ENCODE data around the gene ASIC2.

The ASIC2 gene

GRCh38 chr17:33121272-33121671, 171.8 kb downstream of the ASIC2 start:
- FAIRE-seq = no peak
- no peak for DNase-seq (ENCODE audit: insufficient read length, low spot score)

DNA sequence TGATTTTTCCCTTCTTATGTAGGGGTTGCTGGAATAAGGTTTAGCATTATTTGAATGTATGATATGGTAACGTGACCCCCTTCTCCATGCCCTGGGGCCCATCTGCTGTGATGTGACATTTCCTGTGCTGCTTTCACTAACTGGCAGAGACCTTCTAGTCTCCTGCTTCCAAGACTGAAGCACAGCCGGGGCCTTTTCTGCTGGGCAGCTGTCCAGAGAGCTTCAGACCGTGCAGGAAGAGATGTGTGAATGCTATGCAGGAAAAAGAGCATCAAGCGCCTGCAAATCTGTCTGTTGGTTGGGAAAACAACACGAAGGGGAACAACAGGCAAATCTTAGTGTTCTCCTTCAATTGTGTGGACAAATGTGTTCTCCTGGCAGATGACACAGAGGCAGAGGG, 173.0 kb downstream of the ASIC2 start:
- no peak for DNase-seq (ENCODE audit: insufficient read length, low spot score)
- no peak for FAIRE-seq

GRCh38 chr17:33118391-33119075, 174.6 kb downstream of the ASIC2 start:
- DNase-seq (ENCODE audit: insufficient read length, low spot score) (no peak), FAIRE-seq (no peak)

DNA sequence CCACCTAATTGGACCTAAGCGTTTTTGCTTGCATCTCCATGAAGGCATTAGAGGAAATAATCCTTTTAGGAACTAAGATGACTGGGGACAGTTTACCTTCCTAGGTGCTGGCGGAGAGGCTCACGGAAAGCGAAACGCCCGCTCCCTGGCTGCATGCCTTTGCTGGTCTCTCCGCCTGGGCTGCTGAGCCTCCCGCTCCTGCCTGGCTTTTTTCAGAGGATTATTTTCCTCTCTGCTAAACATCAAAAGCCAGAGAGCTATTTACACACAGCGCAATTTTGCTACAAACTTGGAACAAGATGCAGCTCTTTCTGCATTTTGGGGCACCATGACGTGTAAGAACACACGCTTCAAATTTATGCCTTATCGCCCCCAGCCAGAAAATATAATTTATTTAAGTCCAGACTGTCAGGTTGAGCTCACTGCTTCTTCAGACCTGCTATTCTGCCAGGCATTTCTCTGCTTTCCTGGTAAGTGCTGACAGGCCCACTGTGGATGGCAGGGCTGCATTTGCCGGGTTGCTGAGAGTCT, 177.0 kb downstream of the ASIC2 start:
- no peak for FAIRE-seq

DNA sequence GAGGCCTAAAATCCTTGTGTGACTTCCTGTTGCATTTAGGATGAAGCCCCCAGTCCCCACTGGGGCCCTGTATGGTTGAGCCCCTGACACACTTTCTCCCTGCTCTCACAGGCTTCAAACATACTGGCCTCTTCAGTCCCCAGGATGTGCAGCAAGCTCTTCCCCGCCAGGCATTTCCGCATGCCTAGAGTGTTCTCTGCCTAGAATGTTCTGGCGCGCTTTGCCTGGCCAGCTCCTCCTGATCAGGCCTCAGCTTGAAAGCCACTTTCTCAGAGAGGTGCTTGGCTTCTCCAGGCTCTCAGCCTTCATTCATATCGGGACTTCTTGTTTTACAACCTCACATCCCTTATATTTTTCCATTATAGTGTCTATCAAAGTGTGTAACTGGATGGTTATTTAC, 177.7 kb downstream of the ASIC2 start:
- no peak for DNase-seq (ENCODE audit: insufficient read length, low spot score)
- FAIRE-seq = no peak

More for the DNA sequence above, 177.0 kb downstream of the ASIC2 start:
- DNase-seq (ENCODE audit: insufficient read length, low spot score) = no peak

DNA sequence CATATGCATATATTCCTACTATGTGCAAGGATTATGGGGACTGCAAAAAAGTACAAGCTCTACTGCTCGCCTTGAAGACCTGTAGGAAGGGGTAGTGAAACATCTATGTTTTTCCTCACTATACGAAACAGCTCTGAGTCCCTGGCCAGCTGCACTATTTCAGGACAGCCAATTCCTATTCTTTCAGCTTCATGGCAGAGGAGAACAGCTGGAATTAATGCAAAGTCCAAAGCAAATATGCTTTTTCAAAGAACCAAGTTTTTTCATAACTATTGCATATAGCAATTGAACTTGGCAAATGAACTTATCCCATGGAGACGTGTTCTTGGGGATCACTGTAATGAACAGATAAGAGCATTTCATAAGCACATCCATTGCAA, 179.1 kb downstream of the ASIC2 start:
- FAIRE-seq (no peak), DNase-seq (ENCODE audit: insufficient read length, low spot score) (no peak)

- DNase-seq (ENCODE audit: insufficient read length, low spot score) (no peak), FAIRE-seq (no peak)
These were observed 179.7 kb downstream of the ASIC2 start for GRCh38 chr17:33113276-33113990.

GRCh38 chr17:33112763-33113162, 180.3 kb downstream of the ASIC2 start:
- FAIRE-seq = no peak
- no peak for DNase-seq (ENCODE audit: insufficient read length, low spot score)

DNA sequence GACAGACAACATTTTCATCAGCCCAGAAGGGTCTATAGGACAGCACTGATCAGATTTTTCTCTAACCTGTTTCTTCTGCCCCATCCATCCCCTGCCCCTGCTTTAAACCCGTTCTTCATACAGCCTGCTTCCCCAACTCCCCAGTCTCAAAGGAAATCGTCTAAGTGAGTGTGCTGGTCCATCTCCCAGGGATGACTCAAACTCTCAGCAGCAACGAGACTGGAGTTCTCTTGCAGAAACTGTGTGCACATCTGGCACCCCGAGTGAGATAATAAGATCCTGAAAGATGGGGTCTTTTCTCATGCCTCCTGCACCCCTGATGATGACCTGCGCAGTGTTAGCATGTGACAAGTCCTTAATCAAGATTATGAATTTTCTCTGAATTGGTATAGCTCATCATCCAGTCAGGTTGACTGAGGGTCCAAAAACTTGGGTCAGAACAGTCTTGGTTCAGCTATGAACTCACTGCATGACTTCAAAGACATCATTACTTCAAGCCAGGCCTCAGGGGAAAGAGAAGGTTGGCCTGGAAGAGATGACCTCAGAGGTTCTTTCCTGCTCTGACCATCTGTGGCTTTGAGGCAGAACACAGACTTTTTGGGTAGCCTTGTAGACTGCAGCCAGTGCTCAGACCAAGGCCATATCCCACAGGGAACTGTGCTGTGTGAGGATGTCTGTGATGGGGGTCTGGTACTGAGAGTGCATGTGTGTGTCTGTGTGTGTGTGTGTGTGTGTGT, 183.6 kb downstream of the ASIC2 start:
- DNase-seq (ENCODE audit: insufficient read length, low spot score) (no peak), FAIRE-seq (no peak)

- FAIRE-seq = no peak
- no peak for DNase-seq (ENCODE audit: insufficient read length, low spot score)
These were observed 186.4 kb downstream of the ASIC2 start for GRCh38 chr17:33106525-33107165.

DNA sequence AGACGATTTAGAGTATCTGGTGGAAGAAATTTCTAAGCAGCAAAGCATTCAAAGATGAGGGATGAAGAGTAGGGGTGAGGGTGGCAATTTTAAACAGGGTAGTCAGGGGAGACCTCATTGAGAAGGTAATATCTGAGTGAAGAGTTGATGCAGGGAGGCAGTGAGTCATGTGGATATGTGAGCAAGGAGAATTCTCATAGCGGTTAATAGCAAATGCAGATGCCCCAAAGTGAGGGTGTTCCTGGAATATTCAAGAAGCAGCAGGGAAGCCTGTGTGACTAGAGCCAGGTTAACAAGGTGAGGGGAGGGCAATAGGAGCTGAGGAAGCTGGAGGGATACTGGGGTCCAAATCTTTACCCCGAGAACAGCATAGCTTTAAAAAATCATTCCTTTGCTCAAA, 187.2 kb downstream of the ASIC2 start:
- no peak for FAIRE-seq
- DNase-seq (ENCODE audit: insufficient read length, low spot score) = no peak

GRCh38 chr17:33099906-33100305, 193.2 kb downstream of the ASIC2 start:
- DNase-seq (ENCODE audit: insufficient read length, low spot score) = no peak
- no peak for FAIRE-seq

DNA sequence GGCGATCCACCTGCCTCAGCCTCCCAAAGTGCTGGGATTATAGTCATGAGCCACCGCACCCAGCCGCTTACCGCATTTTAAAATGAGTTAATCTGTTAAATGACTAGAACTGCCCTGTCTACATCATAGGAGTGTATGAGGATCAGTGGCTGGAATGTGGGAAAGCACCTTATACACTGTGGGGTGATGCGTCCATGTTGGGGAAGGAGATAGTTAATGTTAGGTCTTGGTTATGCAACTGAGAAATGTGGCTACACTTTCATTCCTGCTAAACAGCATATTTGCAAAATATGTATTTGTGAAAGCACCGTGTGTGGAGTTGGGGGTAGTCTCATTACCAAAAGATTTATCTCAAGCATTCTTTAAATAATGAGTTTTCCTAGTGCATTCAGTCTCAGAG, 193.8 kb downstream of the ASIC2 start:
- no peak for FAIRE-seq
- DNase-seq (ENCODE audit: insufficient read length, low spot score) = no peak

DNA sequence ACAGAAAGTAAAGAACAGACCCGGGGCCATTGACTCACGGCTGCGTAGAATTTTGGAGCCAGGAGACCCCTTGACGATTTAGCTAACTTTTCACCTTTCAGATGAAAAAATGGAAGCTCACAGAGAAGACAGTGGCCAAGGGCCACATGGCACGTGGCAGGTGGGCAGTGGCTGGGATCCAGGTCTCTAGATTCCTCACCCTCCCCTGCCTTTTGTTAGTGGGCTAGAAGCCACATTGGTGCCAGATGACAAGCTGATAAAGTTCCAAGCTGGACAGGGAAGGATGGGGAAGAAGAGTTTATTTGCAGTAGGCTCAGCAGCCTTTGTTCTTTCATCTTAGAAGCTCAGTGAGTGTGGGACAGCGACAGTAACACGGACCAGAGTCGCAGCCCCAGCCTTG, 195.7 kb downstream of the ASIC2 start:
- DNase-seq (ENCODE audit: insufficient read length, low spot score) = no peak
- FAIRE-seq = no peak

DNA sequence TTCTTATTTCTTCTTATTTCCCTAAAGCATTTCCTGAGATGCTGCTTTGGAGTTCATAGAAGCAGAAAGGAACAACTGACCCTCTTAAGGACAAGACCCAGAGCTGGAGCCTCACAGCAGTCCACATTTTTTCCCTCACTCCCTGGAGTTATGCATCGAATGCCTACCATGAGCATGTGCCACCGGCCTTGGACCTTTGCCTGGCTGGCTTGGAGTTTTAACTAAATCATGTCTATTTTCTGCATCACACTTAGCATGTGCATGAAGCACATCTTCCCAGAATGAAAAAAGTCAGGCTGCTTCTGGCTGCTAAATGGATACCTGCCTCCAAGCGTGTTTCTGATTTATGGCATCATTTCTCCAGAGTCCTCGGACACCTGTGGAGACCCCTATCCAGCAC, 196.9 kb downstream of the ASIC2 start:
- FAIRE-seq = no peak

GRCh38 chr17:33091271-33091670, 201.8 kb downstream of the ASIC2 start:
- DNase-seq (ENCODE audit: insufficient read length, low spot score) (no peak), FAIRE-seq (no peak)

More for the DNA sequence above, 196.9 kb downstream of the ASIC2 start:
- DNase-seq (ENCODE audit: insufficient read length, low spot score) = no peak

GRCh38 chr17:33090806-33091205, 202.3 kb downstream of the ASIC2 start:
- no peak for FAIRE-seq

GRCh38 chr17:33086878-33087277, 206.2 kb downstream of the ASIC2 start:
- DNase-seq (ENCODE audit: insufficient read length, low spot score) (no peak), FAIRE-seq (no peak)

More at GRCh38 chr17:33090806-33091205, 202.3 kb downstream of the ASIC2 start:
- DNase-seq (ENCODE audit: insufficient read length, low spot score) = no peak

DNA sequence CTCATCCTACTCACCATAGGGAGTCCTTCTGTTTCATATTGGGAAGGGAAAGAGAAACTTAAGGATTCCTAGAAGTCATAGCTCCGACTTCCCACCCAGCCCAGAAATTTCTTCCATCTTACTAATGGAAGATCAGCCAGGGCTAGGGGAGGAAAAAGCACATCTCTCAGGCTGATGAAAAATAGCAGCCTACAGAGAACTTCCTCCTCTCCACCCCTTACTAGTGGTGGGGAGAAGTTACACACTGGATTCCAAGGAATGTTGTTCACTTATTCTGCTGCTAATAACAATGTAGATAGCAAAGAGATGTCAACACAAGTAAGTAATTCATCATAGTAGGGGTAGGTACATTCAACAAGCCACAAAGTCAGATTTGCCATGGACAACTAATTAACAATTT, 207.1 kb downstream of the ASIC2 start:
- no peak for DNase-seq (ENCODE audit: insufficient read length, low spot score)
- FAIRE-seq = no peak

DNA sequence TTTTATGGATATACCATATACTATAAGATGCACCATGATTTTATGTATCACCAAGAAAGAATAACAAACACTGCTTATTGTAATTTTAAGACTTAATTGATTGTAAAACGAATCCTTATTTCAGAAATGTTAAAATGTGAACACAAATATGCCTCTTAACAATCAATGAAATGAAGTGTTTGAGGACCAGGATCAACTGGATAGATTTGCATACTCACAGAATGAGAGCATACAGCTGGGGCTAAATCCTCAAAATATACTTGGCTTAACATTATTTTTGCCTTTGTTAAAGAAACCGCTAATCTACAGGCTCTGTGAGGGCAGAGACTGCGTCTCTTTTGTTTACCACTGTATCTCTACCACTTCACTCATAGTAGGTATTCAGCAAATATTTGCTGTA, 207.8 kb downstream of the ASIC2 start:
- FAIRE-seq (no peak), DNase-seq (ENCODE audit: insufficient read length, low spot score) (no peak)

GRCh38 chr17:33084755-33085154, 208.3 kb downstream of the ASIC2 start:
- FAIRE-seq (no peak), DNase-seq (ENCODE audit: insufficient read length, low spot score) (no peak)
